Activated CD4-positive, alpha-beta T cell treated with anti-CD3 and anti-CD28 coated beads for 24 hours (primary cell): ENCODE data around the gene ZNF500.

Source experiments
- DNase-seq, 2 donors: peaks; one replicate each; pipeline ENCODE4 v3.0.0-alpha.2; 2020; ENCODE audit warnings: low read depth in 2 of 2

Gene ZNF500

DNA sequence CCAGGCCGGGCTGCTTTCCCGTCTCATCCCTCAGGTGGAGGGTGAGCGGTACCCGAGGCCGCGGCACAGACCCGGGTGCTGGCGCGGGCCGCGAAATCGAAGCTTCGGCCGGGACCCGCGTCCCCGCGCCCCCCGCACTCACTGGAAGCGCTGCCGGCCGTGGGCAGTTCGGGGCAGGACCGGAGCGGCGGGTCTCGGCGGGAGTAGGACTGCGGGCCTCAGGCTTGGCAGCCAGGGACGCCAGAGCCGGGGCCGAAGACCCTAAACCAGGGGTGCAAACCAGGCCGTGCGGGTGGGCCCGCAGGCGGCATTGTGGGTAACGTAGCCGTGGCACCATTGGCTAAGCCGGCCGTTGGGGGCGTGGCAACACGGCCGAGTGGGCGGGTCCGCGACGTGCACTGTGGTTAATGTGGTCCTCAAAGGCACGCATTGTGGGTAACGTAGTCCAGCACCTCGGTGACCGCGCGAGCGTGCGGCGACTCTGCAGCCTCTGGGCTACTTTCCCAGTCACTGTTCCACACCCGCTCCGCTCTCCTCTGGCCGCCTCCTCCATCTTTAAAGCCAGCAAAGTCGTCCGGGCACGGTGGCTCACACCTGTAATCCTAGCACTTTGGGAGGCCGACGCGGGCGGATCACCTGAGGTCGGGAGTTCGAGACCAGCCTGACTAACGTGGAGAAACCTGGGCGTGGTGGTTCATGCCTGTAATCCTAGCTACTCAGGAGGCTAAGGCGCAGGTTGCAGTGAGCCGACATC, at the start of gene ZNF500:
TSS of gene ZNF500 (minus strand) at position 288 of the 754 bp plus-strand sequence. CDS start 1,184 bp downstream, outside the sequence.
- DNase-seq: peak; percentile 96 to 99

DNA sequence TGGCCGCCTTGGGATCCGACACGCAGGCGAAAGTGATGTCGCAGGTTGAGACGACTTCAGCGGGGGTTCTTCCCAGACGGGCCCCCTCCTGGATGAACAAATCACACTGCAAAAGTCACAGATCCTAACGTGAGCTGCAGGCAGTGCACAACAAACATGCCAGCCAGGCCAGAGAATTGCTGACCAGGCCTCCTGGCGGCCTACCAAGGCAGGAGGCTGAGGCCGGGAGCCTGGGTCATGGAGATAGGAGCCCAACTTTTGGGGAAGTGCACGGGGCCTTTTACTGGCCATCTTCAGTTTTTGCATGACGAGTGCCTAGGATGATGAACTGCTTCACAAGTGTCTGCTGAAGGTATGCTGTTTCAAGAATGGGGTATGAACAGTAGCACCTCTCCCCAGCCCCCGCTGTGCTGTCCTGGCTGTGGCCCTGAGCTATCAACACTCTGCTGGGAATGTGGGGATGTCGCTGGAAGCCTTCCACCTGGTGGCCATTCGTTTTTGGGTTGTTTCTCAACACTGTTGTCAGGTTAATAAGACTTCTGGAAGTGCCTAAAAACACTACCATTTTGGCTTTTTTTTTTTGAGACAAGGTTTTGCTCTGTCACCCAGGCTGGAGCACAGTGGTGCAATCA, 47.7 kb upstream of the ZNF500 start:
- no peak for DNase-seq

DNA sequence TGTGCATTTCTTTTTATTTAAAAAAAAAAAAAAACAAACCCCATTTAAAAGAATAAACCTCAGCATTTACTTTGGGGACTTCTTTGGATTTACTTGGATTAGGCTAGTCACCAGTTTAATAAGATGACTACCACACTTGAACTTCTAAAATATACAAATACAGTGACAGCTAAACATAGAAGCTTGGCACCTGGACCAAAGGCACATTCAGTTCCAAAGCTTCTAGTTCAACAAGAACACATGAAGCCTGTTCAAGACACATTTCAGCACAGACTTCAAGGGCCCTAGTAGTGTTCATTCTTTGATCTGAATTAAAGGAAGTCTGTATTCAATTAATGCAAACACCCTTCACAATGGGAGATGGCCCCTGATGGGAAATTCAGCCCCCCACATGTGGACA, 47.1 kb upstream of the ZNF500 start:
- no peak for DNase-seq

DNA sequence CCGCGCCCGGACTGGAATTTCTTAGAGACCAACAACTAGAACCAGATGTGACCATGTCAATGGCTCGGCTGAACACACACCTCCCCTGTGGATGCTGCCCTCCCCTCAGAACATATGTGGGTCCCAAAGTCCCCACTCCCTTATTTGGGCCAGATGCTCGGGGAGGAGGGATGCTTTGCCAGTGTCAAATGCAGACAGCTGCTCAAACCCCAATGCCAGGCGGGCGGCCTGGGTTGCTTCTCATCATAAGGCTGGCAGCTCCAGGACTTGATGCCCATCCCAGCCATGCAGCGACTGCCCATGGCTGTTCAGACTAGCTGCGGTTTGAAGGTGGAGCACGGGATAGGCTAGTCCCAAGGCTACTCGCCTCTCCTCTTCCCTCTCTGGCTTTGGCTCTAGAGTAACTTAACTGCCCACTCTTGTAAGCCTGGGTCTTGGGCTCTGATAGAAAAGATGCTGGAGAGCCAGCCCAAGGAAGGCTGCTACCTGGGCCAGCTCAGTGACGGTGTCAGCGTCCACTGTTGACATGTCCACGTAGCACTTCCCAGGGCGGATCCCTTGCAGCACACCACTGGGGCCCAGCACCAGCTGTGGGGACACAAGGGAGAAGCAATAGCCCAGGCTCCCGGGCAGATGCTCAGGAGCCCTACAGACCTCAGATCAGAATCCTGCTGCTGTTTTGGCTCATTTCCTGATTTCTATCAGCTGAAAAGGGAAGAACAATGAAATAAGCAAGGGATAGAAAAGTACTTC, 46.5 kb upstream of the ZNF500 start:
- no peak for DNase-seq

DNA sequence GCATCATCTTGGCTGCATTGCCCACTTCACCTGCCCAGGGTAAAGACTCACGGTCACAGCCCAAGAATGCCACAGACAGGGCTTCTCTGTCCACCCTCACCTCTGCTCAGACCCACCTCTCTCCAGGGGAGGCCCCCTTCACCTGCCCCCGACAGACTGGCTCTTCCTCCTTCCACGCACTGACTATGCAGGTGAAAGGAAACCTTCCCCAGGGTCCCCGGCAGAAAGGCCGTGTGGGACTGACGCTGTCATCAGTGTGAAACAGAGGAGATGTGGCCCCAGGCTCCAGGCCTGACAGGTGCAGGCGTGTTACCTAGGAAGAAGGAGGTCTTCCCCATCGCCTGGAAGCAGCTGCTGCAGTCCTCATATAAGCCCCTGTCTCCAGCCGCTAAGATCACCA, 44.8 kb upstream of the ZNF500 start:
- no peak for DNase-seq

DNA sequence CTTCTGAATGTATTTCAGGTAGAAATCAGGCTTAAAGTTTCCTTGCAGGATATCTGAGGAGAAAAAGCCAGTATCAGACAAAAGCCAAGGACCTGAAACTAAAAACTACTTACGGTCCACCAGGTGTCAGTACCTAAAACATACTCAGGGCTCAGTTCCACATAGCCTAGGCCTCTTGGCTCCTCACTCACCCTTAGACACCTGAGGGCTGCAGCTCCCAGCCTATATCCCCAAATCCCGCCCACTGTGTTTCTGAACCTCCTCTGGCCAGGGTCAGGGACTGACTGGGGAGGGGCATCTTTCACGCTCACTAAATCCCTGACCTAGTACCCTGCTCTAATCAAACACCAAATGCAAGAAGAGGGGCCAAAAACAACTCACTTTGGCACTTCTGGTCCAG, 44.3 kb upstream of the ZNF500 start:
- no peak for DNase-seq

DNA sequence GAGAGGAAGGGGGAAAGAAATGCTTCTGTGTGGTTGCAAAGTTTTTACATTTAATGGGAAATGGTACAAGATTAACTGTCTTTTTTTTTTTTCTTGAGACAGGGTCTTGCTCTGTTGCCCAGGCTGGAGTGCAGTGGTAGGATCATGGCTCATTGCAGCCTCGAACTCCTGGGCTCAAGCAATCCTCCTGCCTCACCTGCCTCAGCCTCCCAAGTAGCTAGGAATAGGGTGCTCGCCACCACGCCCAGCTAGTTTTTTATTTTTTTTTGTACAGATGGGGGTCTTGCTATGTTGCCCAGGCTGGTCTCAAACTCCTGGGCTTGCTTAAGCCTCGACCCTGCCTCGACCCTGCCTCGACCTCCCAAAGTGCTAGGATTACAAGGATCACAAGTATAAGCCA, 39.3 kb upstream of the ZNF500 start:
- no peak for DNase-seq

DNA sequence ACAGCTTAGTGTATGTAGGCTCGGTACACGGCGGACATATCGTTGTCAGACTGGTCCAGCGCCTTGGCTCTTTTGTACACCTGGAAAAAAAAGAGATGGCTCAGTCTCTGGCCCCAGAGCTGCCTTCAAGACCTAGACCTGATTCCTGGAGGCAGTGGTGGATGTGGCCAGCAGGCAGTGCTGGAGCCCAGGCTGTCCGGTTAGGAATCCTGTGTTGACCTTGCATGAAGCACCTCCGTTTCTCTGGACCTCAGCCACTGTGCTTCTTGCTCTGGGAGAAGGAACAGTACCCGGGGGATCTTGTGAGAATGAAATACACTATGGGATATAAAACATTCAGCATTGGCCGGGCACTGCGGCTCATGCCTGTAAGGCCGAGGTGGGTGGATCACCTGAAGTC, 38.3 kb upstream of the ZNF500 start:
- no peak for DNase-seq

DNA sequence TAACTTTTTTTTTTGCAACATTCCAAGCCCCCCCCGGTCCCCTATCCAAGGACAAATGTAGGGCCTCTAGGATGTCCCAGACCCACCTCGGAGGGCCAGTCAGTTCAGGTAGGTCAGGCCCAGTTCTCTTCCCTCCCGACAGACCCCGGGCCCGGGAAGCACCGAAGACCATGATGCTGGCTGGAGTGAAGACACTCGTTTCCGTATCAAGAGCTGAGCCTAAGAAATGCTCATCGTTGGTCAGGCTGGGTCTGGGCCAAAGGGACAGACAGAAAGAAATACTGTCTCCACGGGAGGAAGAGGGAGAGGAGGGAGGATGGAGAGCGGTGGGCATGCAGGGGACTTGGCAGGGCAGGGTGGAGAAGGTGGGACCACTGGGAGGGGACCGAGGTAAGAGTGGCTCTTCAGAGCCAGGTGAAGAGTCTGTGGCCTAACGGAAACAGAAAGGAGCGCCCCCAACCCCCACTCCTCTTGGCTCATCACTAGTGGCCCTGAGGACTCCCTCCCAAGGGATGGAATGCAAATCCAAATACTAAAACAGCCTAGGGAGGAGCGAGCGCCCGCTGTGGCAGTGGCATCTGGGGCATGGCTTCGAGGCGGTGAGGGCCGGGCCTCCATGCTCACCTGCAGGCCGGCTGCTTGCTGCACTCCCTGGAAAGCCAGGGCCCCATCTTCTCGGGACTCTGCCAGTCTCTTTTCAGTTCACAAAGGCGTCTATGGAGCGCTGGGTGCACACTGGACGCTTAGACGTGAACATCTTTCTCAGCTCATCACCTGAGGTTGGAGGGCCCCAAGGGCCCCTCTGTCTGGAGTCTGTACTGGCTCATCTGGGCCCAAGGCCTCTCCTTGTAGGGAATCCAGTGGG, 37.2 kb upstream of the ZNF500 start:
- DNase-seq: no peak

DNA sequence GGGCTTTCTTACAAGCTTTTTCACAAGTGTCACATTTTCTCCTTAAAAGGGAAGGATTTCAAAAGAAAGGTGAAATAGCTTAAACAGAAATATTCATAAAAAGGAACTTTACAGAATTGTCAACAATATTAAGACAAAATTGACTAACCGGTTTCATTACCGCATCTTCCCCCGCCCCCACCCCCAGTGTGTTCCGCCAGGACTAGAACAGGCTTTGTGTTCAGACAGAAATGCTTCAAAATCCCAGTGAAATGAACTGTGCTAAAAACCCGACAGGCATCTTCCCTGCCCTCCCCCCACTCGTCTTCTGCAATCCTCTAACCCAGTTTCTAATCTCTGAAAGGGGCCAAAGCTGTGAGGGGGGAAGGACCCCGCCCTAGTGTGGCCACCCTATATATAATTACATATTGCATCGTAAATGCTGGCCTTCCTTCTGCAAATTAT, 36.5 kb upstream of the ZNF500 start:
- DNase-seq: no peak

DNA sequence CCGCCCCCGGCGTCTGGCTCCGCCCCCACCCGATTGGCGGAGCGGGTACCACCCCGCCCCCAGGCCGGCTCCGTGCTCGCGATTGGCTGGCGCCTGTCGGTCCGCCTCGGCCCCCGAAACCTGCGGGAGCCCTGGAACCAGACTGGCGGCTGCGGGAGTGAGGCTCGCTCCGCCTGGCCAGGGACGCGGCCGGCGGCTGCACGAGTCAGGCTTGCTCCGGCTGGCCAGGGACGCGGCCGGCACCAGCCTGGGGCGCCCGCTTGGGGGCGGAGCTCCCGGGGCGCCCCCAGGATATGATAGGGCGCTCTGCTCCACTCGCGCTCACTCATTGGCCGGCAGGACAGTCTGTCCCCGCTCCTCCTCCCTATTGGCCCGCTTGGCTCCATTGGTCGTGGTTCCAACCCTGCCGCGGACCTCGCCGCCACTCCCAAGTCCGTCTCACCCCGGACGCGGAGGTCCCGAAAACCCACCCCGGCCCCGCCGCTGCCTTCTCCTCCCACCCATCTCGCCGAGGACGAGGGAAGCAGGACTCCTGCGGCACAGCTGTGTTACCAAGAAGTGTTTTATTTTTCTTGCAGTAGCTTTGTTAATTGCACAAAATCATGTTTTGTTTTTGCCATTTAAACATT, 35.8 kb upstream of the ZNF500 start:
- DNase-seq: peak; percentile 84 to 85

DNA sequence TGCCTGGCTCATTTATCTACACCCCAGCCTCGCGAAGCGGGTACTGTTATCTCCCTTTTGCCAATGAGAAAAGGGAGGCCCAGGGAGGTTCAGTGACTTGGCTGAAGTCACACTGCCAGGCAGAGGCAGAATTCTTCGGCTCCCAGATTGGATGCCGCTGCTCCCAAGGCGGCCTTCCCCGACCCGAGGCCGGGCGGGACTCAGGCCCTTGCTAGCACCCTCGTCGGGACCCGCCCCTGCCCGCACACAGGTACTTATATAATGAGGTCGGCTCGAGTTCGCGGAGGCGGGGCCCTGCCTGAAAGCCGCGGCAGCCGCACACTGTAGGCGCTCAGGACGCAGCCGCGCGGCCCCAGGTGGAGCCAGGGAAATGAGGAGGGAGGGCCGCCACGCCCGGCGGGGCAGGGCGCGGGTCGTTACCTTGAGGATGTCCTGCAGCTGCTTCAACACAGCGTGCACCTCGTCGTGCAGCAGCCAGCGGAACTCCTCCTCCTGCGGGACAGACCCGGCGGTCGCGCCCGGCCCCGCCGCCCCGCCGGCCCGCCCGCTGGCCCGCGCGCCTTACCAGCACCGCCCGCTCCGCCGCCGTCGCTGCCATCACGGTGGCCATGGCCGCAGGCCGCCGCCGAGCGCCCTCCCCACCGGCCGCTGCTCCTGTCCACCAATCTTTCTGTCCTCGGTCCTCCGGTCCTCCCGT, 35.1 kb upstream of the ZNF500 start, which contains the start of gene ROGDI:
TSS of gene ROGDI (minus strand) at position 672 of the 697 bp plus-strand sequence. CDS start at position 610, 62 bp downstream.
- DNase-seq: peak; percentile 54 to 64

DNA sequence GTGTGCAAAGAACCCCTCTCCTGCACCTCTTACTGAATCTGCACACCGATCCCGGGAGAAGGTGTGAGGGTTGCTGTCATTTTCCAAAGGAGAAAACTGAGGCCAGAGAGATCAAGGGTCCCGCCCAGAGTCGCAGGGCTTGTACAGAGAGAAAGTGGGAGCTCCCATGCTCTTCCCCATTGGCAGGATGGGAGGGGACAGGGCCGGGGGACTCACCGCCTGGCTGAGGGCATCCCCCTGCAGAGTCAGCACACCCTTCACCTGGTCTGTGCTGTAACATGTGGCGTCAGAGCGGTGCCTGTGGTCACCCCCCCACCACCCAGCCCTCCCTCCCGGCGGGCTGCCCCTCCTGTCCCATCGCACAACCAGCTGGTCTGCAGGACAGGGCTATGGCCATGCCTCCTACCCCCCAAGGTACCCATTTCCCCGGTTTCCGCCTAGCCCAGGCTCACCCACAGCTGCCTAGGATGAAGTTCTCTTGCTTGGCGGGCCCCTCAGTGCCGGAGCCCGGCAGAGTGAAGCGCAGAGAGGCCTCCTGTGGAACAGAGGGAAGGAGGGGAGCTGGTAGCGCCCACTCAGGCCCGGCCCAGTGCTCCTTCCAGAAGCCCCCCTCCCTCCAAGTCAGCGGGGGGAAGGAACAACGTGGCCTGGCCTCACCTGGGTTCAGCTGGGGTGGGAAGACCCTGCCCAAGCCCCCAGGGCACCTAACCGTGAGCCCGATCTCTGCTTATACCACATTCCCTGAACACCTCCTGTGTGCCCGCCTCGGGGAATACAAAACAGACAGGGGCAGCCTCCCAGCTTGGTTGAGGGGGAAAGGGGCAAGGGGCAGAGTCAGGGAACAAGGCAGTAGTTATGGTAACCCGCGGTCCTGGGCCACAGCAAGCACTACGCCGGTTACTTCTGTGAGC, 34.3 kb upstream of the ZNF500 start:
- peak in 1 of 2 donors; percentile 8 for DNase-seq

DNA sequence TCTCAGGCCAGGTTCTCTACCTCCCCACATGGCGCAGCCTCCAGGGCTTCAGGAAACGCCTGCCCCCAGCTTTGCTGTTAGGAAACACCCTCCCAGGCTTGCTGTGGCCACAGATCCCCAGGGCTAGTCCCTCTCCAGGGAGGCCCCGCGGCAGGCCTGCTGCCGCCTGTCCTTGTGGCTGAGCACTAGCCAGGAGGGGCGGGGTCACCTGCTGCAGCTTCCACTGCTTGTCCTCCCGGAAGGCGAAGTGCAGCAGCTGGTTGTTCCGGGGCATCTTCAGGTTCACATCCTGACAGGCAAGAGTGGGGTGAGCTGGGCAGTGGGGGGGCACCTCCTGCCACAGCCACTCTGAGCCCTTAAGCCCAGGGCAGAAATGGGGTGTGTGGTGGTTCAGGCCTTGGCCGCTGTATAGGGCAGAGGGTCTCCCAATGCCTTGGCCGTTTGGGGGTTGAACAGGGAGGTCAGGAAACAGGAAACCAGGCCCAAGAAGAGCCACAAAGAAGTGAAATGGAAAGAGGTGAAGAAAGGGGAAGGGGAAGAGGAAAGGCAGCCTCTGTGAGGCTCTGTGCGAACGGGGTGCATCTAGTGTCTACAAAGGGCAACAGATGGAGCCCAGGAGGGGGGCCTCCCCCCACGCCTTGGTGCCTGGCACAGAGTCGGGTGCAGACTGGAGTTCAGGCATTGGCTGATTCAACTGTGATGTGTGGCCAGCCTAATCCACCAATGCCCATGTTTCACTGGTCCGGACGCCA, 33.5 kb upstream of the ZNF500 start:
- DNase-seq: no peak

DNA sequence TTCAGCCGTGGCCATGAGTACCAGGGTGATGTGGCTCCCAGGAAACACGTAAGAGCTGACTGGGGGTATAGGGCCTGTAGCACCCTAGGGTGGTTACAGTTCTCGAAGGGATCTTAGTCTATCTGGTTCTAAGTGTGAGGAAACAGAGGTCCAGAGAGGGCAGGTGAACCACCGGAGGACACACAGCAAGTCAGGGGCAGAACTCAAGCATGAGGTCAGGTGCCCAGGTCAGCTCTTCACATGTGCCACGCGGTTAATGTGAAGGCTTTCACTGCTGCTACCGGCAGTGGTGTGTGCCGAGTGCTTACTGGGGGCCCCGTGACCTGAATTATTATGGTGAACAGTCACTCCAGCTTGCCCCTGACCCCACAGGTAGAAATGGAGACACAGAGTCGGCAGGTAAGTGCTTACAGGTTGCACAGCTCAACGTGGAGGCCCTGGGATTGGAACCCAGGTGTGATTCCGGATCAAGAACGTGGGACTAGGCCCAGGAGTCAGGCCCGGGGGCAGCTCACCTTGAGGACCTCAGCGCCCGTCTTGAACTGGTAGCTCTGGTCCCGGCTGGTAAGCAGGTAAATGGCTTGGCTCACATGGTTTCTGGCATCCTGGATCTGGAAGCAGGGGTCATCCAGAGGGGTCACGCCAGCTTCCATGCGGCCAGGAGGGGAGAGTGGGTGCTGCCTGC, 32.4 kb upstream of the ZNF500 start:
- no peak for DNase-seq

DNA sequence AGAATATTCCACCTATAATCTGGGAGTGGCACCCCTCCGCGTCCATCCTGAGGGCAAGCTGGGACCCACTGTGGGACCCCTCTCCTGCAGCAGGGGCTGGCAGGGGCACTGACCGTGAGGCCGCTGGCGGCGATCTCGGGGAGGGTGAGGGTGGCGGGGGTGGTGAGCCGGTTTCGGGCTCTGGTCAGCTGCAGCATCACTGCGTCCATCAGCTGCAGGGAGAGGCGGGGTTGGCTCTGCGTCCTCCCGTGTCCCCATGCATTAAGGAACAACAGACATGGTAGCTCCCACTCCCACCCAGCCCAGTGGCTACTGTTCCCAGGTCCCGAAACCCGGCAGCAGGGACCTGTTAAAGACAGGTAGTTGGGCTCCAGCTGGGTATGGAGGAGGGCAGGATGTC, 31.5 kb upstream of the ZNF500 start:
- no peak for DNase-seq

DNA sequence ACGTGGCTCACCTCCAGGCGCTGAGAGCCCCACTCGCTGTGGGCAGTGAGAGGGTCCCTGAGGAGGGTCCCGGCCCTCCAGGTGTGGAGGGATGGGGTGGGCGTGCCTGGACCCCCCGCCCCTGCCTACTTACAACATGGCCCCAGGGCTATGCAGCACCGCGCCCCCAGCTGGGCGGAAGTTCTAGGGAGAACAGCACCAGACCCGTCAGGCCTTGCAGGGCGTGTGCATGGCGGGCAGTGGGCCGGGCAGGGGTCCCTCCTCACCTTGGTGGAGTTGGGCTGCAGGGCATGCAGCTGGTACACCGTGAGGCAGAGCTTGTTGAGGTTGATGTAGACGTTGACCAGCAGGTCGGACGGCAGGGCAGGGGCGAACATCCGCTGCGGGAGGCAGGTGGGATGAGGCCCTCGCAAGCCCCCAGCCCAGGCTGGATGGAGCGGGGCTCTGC, 30.9 kb upstream of the ZNF500 start:
- no peak for DNase-seq
